HT1080 (cell line): ENCODE data around the gene MRM2. TPM values are rescaled to one million over a fixed set of nuclear protein-coding genes. Genes with fewer than 3 reads are reported as not detected.

ENCODE experiments used
- DNase-seq: peaks from one replicate; pipeline ENCODE4 v3.0.0-alpha.2; 2015; ENCODE audit warnings: low read depth
- polyA plus RNA-seq, 2 experiments: library from polyadenylated mRNA; depleted of rRNA; stranded (reverse); fragments of >200 nt; gene quantifications; 2 replicates each; pipeline ENCODE4 v1.2.3, GENCODE V29; 2015
- total RNA-seq: library from RNA; depleted of rRNA; stranded (reverse); fragments of >200 nt; shearing (Covaris generic); gene quantifications from 2 replicates; pipeline ENCODE4 v1.2.3, GENCODE V29; 2014; rRNA removed

Gene MRM2
- total RNA-seq = 66.0 and 73.2 TPM in 2 replicates
- polyA plus RNA-seq (2015; cell fraction: cytosol; rRNA removed) = 44.9 and 49.3 TPM in 2 replicates
- polyA plus RNA-seq (2015; cell fraction: nucleus; rRNA removed) = 26.4 and 33.8 TPM in 2 replicates

DNA sequence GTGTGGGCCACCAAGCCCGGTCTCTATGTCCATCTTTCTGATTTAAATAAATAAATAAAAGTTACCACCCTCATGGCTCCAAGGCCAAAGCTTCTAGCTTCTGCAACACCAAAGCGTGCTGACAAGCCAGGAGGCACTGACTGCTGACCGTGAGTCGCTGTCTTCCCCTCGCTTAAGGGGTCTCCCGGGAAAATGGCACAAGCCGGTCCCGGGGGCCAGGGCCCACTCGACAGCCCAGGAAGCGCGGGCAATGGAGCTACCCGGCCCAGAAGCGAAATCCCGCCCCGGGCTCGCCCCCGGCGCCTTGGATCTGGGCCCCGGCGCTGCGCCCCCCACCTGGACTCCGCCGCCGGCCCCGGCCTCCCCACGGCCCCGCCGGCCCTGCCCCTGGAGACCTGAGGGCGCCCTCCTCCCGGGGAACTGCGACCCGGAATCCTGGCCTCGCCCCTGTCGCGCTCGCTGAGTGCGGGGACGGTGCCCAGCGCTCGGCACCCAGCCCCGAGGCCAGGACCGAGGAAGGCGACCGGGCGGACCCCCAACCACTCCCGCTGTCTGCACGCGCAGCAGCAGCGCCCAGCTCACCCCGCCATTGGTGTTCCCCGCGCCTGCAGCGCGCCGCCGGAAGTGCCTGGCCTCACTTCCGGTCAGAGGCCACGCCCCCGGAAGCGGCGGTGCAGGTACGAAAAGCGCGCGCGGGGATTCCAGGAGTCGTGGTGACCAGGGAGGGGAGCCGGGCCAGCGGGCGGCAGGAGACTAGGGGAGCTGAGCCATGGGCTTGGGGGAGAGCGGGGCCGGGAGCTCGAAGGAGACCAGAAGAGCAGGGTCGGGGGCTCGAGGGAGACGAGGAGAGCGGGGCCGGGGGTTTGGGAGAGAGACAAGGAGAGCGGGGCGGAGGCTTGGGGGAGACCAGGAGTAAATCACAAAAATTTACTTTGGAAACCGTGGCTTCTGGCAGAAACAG, at the start of gene MRM2, which contains the start of gene NUDT1:
TSS of gene MRM2 (minus strand) at position 626 of the 961 bp plus-strand sequence. CDS start at position 590, 36 bp downstream.
TSS of gene NUDT1 (plus strand) at position 647 of the 961 bp plus-strand sequence. CDS start 2,349 bp downstream, outside the sequence.
- peak; percentile 68 for DNase-seq

DNA sequence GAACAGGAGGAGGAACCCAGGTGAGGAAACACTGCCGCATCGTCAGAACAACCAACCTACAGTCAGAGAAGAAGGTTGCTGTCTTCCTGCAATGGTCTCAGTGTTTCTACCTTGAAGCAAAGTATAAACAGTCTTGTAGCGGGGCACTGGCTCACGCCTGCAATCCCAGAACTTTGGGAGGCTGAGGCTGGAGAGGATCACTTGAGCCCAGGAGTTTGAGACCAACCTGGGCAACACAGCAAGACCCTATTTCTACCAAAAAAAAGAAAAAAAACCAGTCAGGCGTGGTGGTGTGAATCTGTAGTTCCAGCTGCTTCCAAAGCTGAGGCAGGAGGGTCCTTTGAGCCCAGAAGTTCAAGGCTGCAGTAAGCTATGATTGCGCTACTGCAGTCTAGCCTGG, 48.9 kb upstream of the MRM2 start:
- no peak for DNase-seq

DNA sequence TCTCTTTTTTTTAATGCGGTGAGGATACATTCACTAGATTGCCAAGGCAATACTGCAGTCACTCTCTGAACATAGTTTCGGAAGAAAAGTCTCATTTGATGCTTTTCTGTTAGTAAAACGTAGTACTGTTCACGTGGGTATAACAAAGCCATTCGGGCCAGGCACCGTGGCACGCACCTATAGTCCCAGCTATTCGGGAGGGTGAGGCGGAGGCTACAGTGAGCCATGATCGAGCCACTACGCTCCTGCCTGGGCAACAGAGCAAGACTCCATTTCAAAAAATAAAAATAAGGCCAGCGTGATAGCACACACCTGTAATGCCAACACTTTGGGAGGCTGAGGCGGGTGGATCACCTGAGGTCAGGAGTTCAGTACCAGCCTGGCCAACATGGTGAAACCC, 47.6 kb upstream of the MRM2 start:
- DNase-seq = no peak

DNA sequence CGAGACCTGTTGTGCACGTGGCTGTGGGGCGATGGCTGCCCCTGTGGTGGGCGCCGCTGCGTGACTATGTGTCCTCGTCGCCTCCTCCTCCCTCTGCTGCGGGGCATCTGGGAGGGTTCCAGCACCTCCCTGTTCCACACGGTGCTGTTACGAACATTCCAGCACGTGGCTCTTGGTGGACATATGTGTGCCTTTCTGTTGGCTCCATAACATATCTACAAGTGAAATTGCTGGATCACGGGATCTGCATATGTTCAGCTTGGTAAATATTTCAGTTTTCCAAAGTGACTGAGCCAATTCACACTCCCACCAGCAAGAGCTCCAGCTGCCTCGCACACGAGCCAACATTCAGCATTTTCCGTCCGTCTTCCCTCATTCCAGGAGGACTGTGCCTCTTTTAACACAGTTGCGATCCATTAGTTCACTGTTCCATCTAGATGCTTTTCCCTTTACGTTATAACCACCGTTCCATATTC, 47.1 kb upstream of the MRM2 start:
- no peak for DNase-seq

DNA sequence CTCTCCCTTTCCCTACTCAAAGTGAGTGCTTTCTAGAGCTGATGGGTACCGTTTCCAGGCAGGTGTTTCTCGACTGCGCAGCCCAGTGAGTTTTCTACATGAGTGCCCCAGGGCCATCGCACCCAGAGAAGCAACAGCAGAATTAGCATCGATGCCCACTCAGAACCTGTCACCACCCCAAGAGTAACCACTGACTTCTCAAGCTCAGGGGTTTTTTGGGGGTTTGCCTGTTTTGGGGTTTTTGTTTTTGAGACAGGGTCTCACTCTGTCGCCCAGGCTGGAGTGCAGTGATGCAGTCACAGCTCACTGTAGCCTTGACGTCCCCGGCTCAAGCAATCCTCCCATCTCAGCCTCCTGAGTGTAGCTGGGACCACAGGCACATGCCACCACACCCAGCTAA, 46.5 kb upstream of the MRM2 start:
- no peak for DNase-seq

DNA sequence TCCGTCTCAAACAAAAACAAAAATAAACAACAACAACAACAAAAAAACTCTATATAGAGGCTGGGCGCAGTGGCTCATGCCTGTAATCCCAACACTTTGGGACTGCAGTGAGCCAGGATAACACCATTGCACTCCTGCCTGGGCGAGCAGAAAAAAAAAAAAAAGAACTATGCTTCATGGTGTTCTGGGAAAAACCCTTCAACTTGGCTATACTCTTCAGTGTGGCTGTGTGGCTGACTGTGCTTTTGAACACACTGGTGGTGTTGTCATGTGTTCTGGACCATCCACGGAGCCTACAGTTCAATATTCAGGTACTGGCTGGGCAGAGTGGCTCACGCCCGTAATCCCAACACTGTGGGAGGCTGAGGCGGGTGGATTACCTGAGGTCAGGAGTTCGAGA, 45.7 kb upstream of the MRM2 start:
- DNase-seq = no peak

DNA sequence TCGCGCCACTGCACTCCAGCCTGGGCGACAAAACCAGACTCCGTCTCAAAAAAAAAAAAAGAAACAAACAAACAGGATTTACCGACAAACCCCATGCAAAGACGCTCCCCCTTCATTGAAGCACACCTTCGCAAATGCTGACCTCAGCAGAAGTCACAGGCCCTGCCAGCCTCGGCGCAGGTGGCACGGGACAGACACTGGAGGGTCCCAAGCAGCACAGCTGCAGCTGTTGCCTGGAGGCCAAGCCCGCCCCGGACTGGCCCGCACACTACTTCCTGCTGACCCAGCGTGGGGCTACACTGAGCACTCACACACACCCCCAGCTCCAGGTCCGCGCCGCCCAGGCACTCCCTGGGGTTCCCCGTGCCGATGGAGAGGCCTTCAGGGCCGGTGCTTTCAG, 41.1 kb upstream of the MRM2 start:
- no peak for DNase-seq

DNA sequence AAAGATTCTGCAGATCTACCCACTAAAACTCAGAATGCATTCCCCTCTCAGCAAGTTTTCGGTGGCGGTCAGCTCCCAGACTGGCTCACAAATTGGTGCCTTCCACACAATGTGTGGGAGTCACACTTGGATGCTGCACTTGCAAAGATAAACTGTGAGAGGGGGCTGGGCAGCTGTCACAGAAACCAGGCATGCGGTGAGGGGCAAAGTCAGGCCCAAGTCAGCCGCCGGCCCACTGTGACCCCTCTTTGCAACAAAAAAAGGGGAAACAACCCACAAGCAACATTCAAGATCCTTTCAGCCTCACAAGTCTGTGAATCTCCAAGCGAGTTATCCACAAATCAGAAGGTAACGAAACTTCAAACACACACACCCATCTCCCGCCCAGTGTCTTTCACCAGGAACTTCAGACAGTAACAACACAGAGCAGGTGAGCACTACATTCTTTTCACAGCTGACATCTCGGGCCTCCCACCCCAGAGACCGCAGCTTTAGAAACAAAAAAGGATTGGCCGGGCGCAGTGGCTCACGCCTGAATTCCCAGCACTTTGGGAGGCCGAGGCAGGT, 40.3 kb upstream of the MRM2 start:
- DNase-seq = no peak

DNA sequence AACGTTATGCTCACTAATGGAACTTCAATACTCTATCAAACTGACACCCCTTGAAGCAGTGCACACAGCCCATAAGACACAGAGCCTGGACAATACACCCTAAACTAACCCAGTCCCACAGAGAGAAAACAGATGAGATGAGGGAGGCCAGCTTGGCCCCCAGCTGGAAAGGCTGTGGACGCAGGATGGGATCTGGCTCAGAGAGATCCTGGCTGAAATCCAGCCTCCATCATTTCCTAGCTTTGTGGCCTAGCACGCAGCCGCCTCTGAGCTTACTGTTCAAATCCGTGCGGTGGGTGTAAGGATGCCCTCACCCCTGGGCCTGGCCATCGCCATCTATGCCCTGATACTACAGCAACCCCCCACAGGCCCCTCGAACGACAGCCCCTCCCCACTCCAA, 39.5 kb upstream of the MRM2 start:
- no peak for DNase-seq

DNA sequence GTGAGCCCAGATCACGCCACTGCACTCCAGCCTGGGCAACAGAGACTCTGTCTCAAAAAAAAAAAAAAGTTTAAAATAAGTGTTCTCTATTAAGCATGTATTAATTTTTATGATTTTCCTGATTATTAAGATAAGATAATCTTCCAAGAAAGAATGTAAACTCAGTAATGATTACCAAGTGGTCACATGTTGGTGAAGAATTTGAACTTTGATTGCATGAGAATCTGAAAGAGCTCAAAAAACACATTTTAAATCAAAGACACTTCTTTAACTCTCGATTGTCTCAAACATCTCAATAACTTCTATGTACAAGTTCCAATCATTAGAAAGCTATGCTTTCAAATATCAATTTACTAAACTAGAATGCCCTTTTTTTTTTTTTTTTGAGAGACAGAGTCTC, 38.4 kb upstream of the MRM2 start:
- DNase-seq = no peak

DNA sequence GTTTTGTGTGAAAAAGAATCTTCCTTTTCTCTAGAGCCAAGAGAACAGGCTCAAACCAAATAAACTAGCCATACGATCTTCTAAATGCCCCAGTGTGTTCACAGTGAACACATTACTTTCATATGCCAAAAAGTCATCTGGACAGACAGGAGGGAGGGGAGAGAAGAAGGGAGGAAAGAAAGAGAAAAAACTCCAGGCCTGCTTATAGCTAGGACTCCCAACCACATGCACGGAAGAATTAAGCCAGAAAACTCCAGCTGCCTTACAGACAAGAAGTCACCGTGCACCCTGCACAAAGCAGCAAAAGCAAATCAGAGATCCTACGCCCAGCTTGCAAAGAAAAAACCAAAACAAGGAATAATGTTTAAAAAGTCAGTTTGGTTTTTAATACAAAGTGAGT, 37.9 kb upstream of the MRM2 start:
- no peak for DNase-seq

DNA sequence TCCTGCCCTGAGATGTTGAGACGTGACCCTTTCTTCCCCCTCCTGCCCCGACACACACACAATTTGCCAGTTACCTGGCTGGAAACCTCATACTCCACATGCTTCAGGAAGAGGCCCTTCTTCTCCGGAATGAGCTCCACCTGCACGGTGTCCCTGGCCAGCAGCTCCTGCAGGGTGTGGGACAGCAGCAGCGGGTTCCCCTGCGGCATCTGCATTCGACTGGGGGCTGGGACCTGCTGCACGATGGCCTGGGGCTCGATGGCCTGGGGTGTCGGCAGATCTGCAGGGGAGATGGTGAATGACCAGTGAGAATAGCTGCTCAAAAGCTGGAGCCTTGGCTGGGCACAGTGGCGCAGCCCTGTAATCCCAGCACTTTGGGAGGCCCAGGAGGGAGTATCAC, 36.0 kb upstream of the MRM2 start:
- no peak for DNase-seq

DNA sequence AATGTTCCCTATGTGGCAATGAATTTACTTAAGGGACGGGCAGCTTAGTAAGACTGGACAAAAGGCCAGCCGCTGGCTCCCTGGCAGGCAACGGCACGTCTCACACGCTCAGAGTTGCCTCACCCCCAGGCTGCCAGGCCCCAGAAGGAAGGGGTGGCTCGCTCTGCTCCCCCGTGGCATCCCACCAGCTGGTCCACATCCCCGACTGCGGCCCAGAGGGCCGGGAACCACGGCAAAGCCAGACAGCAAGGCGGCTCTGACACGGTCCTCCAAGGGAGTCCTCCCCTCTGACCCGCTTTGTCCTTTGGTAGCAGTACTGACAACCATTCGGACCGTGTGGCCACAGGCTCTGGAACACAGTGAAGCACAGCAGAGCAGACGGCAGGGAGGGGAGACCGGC, 34.1 kb upstream of the MRM2 start:
- no peak for DNase-seq

DNA sequence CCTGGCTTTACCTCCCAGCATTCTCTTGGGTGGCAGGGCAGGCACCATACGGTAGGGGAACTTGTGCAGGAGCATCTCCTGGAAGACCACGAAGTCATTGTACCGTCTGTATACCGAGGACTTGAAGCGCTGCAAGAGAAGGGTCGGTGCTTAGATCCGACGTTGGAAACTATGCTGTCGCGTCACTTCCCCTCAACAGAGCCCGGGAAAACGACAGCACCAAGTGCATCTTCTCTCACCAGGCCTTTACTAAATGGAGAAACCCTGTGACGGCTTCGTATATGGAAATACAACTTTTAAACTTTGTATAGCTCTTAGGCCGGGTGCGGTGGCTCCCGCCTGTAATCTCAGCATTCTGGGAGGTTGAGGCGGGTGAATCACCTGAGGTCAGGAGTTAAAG, 33.1 kb upstream of the MRM2 start:
- DNase-seq = no peak

DNA sequence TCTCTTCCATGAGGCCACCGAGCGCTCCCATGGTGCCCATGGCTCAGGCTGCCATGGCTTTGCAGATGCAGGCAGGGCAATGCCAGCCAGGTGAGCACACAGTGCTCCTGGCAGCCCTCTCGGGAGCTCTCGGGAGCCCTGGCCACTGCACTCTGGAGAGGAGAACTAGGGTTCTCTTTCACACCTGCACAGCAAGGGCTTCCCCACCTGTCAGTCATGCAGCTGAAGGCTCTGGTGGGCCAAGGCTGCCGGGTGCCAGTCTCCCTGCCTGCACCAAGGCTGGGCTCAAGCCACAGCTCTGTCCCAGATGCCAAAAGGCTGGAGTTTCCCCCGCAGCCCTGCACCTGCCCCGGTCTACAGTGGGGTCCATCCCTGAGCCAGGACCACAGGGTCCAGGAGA, 32.7 kb upstream of the MRM2 start:
- no peak for DNase-seq

DNA sequence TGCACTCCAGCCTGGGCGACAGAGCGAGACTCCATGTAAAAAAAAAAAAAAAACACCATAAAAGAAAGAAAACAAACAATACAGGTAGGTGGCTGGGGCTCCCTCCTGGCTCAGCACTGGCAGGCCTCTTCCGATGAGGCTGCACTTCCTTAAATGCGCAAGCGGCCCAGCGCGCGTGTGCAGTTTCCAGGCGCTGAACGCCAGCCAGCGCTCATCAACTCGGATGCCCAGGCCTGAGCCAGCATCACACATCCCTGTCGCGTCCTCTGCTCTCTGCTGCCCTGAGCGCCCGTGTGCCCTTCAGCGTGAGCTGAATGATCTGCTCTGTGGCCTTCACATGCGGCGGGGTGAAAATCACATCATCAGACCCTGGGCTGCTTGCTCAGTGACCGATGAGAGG, 31.9 kb upstream of the MRM2 start:
- DNase-seq = no peak

DNA sequence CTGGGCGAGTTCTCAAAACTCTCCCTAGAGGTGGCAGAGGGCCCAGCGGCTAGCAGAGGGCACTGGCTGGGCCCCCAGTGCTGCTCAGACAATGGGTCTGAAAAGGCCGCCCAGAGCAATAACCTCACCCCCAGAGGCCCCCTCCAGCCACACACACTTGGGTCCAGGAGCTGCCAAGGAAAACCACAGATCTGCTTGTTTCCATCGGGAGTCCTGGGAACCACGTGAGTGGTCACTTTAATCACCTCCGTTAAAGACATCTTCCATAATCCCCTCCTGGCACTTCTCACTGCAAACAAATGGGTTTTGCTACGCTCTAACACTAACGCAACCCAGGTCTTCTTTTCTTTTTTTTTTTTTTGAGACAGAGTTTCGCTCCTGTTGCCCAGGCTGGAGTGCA, 30.0 kb upstream of the MRM2 start:
- DNase-seq = no peak

DNA sequence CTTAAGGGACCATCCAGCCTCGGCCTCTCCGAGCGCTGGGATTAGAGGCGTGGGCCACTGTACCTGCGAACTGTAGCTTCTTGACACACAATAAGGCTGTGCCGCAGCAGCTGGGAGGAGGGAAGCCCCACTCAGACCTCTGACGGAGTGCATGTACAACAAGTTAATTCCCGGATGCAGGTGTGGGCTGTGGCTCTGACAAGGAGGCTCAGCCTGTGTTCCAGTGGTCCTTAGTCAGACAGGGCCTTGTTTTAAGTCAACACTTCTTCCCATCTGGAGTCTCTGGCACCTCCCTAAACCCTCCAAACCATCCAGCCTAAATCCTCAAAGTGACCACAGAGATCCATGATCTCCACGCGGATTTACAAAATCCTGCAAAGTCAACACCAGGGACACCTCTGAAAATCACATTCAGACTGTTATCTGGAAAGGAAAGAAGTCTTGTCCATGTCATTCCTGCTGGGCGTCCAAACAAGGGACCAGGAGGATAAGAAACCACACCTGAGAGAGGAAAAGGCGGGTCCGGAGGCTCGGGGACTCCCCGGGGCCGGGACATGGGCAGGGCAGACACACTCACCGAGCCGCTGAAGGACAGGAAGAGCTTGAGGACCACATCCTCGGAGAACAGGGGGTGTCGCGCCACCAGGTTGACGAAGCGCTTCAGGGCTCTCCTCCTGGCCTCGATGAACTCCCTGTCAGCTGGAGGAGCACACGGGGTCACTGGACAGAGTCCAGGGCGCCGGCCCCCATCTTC, 29.4 kb upstream of the MRM2 start:
- no peak for DNase-seq

DNA sequence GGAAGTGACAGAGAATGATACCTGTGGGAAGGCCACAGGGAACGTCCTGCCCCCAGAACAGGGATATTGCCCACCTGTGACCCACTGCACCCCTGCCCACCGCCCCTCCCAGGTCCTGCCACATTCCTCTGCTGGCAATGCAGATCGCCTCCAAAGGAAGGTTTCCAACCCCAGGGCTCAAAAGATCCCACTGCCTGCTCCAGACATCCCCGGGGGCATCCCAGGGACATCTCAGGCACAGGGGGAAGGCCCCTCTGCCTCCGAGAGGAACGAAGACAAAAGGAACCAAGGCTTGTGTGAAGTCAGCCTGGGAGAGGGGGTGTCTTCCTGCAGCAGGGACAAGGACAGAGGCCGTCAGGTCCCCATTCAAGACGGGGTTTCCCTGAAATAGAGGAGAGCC, 28.5 kb upstream of the MRM2 start:
- no peak for DNase-seq

DNA sequence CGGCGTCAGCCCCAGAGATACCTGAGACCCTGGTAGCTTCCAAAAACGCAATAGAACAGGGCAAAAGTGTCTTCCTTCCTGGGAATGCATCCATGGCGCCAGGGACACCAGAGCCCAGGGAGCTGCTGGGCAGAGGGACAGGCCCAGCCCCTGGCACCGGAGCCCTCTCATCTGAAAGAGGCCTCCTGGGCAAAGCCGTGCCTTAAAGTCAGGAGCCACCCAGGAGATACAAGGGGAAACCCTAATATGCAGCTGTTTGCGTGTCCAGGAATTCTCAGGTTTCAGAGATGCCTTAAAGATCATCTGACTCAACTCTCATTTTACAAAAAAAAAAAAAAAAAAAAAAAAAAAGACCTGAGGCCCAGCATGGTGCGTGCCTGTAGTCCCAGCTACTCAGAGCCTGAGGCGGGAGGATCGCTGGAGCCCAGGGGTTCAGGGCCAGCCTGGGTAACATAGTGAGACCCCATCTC, 28.0 kb upstream of the MRM2 start:
- no peak for DNase-seq
